CD4-positive, alpha-beta T cell treated with Interleukin-10 for 1 hour (primary cell): Measurements from ENCODE around the gene IRX2.

Experiments used
- DNase-seq: peaks from one replicate; pipeline ENCODE4 v3.0.0-alpha.2; 2020

Gene IRX2

GRCh38 chr5:2755681-2756171 is 4.2 kb upstream of the IRX2 start:
- no peak for DNase-seq

GRCh38 chr5:2755076-2755680 is 3.7 kb upstream of the IRX2 start:
- DNase-seq, result no peak

GRCh38 chr5:2754581-2755075 is 3.2 kb upstream of the IRX2 start:
- no peak for DNase-seq

GRCh38 chr5:2753452-2754420 is 2.3 kb upstream of the IRX2 start:
- DNase-seq, result no peak

- no peak for DNase-seq
Measured at GRCh38 chr5:2752821-2753439, 1.5 kb upstream of the IRX2 start.

DNA sequence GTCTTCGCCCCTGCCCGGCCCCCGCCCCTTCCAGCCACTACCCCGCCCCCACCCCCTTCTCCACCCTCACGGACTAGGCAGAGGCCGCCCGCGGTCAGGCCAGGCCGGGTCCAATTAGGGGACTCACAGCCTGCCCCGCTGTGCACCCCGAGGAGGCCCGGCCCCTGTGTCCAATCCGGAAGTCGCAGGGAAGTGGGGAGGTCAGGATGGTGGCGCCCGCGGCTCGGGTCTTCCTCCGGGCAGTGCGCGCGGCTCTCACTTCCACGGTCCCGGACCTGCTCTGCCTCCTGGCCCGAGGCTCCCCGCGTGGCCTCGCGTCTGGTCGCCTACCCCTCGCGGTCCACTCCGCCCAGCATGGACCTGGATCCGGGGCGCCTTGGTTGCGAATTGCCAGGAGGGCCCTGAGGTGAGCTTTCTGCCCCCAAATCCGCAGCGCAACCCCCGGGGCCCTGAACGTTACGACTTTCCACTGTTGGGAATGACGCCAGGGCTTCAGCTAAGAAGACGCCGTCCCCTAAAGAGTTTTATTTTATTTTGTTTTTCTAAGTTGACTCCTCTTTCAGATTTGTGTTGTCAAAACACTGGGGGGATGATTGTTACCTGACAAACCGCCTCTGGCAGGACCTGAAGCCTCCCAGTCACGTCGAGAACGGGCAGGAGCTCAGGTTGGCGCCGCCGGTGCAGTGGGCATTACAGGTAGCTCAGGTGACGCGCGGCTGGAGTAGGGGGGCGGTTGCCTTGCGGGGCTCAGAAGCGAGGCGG is 763 bp upstream of the IRX2 start:
- no peak for DNase-seq

DNA sequence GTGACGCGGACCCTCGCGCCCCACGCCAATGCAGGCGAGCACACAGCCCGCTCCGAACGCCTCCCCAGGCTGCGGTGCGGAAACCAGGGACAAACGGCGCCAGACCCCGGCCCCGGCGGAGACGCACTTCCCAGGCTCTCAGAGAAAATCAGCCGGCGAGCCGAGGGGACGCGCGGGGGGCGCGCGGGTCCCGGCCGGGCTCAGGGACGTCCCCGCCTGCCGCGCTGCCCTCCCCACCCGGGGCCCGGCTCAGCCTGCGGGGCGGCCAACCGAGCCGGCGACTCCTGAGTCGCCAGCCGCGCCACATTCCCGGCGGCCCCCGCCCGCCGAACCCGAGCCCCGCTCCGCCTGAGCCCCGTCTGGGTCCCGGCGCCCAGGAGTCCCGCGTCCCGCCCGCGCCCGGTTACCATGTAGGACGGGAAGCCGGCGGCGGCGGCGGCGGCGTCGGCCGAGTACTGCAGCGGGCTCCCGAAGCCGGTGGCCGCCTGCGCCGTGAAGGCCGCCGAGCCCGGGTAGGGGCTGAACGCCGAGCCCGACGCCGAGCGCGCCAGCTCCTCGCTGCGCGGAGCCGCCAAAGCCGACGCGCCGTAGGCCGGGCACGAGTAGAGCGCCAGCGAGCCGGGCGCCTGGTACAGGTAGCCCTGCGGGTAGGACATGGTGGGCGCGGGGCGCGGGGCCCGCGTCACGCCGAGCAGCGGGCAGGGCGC is 566 bp downstream of the IRX2 start:
- DNase-seq, result no peak

DNA sequence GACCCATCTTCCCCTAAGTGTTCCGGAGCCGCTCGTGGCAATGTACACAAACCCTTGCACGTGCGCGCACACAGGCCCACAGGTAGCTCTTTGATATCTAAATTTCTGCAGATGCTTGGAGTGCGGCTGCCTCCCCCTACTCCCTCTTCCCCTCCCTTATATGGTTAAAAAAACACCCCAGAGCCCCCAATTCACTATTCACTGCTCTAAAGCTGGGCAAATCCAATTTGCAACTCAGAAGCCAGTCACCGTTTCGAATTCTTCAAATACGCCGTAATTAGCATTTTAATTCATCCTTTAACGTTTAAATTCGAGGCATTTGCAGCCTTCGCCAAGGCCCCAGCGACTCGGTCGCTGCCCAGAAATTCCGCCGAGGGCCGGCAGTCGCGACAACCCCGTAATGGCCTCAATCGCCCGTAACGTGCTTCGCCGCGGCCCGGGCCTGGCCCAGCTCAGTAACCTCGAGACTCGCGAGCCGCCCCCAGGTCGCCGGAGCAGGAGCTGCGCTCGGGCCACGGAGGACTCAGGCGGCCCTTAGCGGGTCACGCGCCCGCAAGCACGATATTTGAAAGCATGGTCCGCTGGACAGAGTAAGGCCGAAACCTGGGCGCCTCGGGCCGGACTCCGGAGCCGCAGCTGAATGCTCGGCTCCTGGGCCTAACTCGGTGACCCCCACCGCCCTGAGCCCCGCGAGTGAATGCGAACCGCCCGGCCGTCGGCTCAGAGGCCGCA is 1.3 kb downstream of the IRX2 start:
- no peak for DNase-seq

GRCh38 chr5:2749514-2750025 is 1.9 kb downstream of the IRX2 start:
- no peak for DNase-seq

DNA sequence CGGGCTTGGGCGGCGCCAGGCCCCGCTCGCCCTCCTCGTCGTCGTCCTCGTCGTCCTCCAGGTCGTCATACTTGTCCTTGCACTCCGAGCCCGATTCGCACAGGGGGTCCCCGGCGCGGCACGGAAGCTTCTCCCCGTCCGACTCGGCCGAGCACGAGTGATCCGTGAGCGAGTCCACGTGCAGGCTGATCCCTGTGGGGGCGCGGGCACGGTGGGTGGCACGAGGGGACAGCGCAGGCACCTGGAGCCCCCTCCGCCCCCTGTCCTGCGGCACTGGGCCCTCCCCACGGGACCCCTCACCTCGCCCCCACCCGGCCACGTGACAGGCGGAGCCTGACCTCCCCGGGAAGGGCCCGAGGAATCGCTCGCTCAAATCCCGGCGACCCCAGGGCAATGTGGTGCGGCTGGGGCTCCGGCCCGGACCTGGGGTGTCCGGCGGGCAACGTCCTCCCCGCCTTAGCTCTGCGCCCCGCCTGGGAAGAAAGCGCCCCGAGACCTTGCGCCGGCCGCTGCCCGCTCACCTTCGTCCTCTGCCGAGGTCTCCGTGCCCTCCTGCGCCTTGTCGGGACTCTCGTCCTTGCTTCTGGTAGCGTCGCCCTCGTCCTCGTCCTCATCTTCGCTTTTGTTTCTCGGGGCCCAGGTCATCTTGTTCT is 2.5 kb downstream of the IRX2 start:
- DNase-seq, result no peak

GRCh38 chr5:2748179-2748860 is 3.2 kb downstream of the IRX2 start:
- DNase-seq, result no peak

DNA sequence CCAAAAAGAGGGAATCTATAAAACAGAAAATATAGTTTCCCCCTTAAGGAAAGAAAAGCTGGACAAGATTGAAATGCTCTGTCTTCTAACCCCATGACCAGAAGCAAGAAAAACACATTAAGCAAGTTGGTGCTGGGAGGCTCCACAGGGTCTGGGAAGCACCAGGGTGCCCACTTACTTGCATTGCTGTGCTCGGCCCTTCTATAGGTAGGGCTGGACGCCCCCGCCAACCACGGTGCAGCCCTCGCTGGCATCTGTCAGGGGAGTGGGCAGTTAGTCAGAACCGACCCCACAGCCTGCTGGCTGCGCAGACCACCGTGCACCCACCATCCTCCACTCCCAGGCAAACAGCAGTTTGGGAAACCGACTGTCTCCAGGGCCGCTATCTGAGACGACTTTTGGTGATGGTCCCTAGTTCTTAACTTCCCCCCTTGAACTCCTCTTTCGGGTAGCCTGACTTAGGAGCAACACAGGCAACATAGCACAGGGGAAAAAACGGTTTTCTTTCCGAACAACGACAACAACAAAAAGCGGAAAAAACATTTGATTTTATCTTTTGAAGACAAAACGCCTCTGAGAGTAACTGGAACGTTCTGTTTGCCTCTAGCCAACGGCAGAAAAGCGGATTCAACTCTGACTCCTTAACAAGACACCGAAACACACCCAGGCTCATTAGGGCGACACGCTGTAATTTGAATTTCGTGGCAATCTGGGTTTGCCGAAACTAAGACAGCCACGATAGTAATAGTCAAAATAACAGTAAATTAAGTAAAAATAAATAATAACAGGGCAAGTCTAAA is 3.9 kb downstream of the IRX2 start:
- DNase-seq, result no peak

DNA sequence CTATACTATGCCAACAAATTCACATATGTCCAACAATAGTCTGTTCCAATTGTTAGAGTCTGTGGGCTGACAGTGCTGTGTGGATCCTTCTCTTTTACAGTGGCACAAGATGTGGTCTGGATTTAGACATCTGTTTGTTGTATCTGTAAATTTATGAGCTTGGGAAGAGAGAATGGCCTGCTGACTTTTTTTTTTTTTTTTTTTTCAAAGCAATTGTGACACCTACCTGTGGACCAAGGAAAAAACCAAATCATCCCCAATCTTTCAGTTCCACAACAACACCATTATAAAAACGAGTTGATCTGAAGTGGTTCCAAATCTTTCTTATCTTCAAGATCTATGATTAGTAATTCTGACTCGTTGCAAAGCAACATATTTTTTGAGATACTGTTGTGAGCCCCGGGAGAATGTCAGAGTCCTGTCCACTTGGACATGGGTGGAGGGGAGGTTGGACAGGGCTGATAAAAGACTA is 4.9 kb downstream of the IRX2 start:
- no peak for DNase-seq

DNA sequence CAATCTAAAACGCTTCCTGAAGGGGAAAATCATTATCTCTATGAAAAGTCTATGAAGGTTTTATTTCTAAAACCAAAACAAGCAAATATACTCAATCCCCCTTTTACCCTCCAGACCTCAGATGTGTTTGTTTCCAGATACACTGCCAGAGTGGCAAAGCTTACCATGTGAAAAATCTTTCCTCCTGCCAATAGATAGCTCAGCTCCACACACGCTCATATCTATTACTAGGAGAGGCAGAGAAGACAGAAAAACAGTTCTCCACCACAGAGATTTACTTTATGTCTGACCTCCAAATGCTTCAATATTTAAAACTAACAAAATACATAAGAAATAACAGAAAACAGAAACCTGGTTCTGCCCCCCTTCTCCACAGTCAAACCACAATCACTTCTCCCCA is 7.0 kb downstream of the IRX2 start:
- no peak for DNase-seq

DNA sequence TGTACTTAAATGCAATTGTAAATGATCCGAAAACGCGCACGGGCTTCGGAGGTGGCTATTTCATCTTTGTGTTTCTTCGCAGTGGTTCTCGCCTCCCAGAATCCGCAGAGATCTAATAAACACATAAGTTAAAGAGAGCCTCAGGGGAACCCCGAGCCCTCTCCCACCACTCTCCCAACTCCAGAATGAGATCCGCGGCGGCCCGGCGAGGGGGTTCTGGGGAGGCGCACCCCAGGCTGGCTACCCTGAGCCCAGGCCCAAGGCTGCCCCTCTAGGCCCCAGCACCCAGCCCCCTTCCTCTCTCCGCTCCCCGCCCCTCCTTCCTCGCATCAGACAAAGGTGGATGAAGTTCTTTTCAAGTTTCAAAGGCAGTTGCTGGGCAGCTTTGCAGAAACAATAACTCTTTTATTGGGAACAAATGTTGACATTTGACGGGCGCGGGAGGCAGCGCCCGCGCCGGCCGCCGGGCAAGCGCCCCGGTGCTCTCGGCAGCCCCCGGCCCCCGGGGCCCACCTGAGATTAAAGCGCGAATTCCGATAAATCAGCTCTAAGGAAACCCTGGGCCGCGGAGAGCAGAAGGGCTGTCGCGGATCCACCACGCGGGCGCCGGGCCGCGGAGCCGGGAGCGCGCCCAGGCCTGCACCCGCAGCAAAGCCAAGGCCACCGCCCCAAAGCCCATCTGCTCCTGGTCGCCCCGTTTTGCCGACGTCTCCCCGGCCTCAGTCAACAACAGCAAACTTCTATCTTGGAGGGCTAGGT is 8.4 kb downstream of the IRX2 start:
- DNase-seq, result no peak

GRCh38 chr5:2741956-2742355 is 9.5 kb downstream of the IRX2 start:
- no peak for DNase-seq

- no peak for DNase-seq
Measured at GRCh38 chr5:2740876-2741555, 10.5 kb downstream of the IRX2 start.
